Aorta (tissue), 5 donors: ENCODE results near the gene HS6ST3. TPM values are rescaled to one million over a fixed set of nuclear protein-coding genes. Genes with fewer than 3 reads are reported as not detected.

Experiments used
- ATAC-seq: fragments of 200-7000 bp; cut with Tn5 transposase; one replicate; pipeline ENCODE4 v1.9.1; 2022; ENCODE audit warnings: moderate library complexity; ENCODE audit not compliant: low FRiP score
- DNase-seq, 2 donors: peaks; one replicate each; pipeline ENCODE4 v3.0.0-alpha.2; 2020
- H3K27ac ChIP-seq, 2 donors: one replicate each; pipeline ENCODE4 v1.5.1; 2013; ENCODE audit warnings: low read length in 2 of 2, mild to moderate bottlenecking in 2 of 2, moderate library complexity in 2 of 2, control low read depth in 1 of 2, inconsistent platforms in 1 of 2, low read depth in 1 of 2
- H3K27me3 ChIP-seq, 2 donors: one replicate each; pipeline ENCODE4 v1.6.1; 2013; ENCODE audit warnings: control low read depth in 1 of 2, low read length in 1 of 2, mild to moderate bottlenecking in 1 of 2, moderate library complexity in 1 of 2; ENCODE audit not compliant: insufficient read depth in 2 of 2, control insufficient read depth in 1 of 2
- H3K36me3 ChIP-seq, 2 donors: one replicate each; pipeline ENCODE4 v1.6.1; 2013; ENCODE audit warnings: control low read depth in 1 of 2, low read length in 1 of 2, mild to moderate bottlenecking in 1 of 2; ENCODE audit not compliant: insufficient read depth in 2 of 2, control insufficient read depth in 1 of 2
- H3K4me1 ChIP-seq, 2 donors: one replicate each; pipeline ENCODE4 v1.6.1; 2013; ENCODE audit warnings: low read length in 2 of 2, control low read depth in 1 of 2, mild to moderate bottlenecking in 1 of 2, moderate library complexity in 1 of 2; ENCODE audit not compliant: insufficient read depth in 2 of 2, control insufficient read depth in 1 of 2
- H3K4me3 ChIP-seq, 2 donors: one replicate each; pipeline ENCODE4 v1.5.1; 2013; ENCODE audit warnings: low read length in 2 of 2, control low read depth in 1 of 2, mild to moderate bottlenecking in 1 of 2
- H3K9me3 ChIP-seq: one replicate; pipeline ENCODE4 v1.6.1; 2013; ENCODE audit warnings: mild to moderate bottlenecking, low read length; ENCODE audit not compliant: control insufficient read depth
- WGBS, 2 donors: extraction: QIAGEN DNeasy Blood & Tissue Kit; methylation state at CpG; one replicate each; pipeline ENCODE4 v1.1.7; 2013; 5-methylcytosine and 5-hydroxymethylcytosine counted together
- intact Hi-C, 2 donors: fragments of 100-400 bp; cut with DNase I; formaldehyde crosslinking; loops; one replicate each; pipeline versions ENCODE4 v1.14.2 to v1.15.0; 2022
- polyA plus RNA-seq, 2 donors: library from polyadenylated mRNA; stranded (reverse); fragments of 200-250 nt; gene quantifications; one replicate each; pipeline ENCODE4 v1.2.3, GENCODE V29; 2013
- total RNA-seq, 2 donors: library from RNA; stranded (reverse); fragmentation: NEBNext Ultra II Directional; extraction: Animal tissue kit (Norgen Biotek cat#: 25700); gene quantifications; one replicate each; pipeline ENCODE4 v1.2.1, GENCODE V29; 2021
- donor health status: healthy with polysubstance abuse.
- donor health status: Bipolar disorder and iron deficiency.
- donor health status: DM: no; HTN: no; CAD: no.
- donor health status: DM: no; HTN: no; CAD: no.
- donor health status: DM: yes; HTN: yes; CAD: no.

The HS6ST3 gene
- total and polyA plus RNA-seq, 4 donors = under 0.01 to 4.9 (median 0.34) TPM

DNA sequence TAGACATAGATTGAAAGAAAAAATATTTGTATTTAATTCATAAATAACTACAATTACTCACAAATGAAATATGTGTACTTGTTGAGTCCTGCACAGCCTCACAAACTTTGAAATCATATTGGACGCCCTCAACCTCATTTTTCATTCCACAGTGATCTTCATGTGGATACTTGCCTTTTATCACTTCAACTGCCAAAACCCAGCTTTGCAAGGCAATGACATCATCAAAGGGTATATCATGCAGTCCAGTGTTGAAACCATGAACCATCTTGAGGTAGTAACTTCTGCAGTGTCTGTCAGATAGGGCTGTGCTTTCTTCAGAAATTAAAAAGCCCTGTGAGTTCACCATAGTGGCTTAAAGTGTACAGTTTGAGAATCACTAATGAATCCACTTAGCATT is 82.2 kb downstream of the HS6ST3 start:
- H3K4me1 ChIP-seq = no peaks in the 10 kb centered on the region
- H3K4me3 ChIP-seq = no peak overlapping the region
- DNase-seq = no peak
- no peaks in the 10 kb centered on the region for H3K36me3 ChIP-seq
- intact Hi-C loops = no loop called here
- no peak for ATAC-seq
- no peaks in the 10 kb centered on the region for H3K9me3 ChIP-seq
- no peak overlapping the region for H3K27ac ChIP-seq
- H3K27me3 ChIP-seq = no peaks in the 10 kb centered on the region
- 71 to 75% methylated on average over 1 of the region's 1 CpG for WGBS, 2 donors

DNA sequence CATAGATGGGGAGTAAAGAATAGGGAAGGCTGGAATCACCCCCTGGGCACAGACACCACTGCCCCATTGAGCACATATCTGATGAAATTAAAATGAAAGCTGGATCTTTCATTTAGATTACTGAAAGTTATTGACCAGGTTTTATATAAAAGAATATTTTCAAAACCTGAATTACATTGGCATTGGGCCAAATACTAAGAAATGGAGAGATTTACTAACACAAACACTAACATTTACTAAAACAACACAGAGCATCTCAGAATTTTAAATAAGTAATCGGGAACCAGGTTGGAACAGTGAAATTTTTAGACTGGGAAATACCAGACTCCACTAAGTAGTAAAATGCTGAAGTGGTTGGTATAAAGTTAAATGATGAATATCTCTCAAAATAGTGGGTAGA is 88.9 kb downstream of the HS6ST3 start:
- H3K27ac ChIP-seq = no peak overlapping the region
- H3K4me3 ChIP-seq = no peak overlapping the region
- H3K9me3 ChIP-seq = no peaks in the 10 kb centered on the region
- 72 to 83% methylated on average over 1 of the region's 1 CpG for WGBS, 2 donors
- no peaks in the 10 kb centered on the region for H3K36me3 ChIP-seq
- DNase-seq (no peak), ATAC-seq (no peak)
- intact Hi-C loops = no loop called here
- H3K4me1 ChIP-seq = no peaks in the 10 kb centered on the region
- H3K27me3 ChIP-seq = no peaks in the 10 kb centered on the region

DNA sequence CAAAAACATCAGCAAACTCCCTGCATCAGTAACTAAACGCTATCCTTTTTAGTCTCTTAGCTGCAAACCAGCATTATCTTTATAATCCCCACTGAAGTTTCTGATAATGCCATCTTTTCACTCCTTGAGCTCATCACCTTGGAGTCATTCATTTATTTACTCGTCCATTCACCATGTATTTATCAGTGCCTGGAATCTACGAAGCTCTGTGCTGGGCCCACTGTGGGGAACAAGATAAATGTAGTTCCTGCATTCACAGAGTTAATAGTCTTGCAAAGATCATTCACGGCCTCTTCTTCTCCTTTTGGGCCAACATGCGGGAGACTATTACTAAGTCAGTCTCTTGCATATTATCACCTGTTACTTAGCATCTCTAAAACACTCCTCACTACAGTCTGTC is 89.4 kb downstream of the HS6ST3 start:
- H3K9me3 ChIP-seq = no peaks in the 10 kb centered on the region
- H3K27ac ChIP-seq = no peak overlapping the region
- H3K4me3 ChIP-seq = no peak overlapping the region
- no peaks in the 10 kb centered on the region for H3K4me1 ChIP-seq
- WGBS, 2 donors = 89 to 96% methylated on average over 5 of the region's 5 CpGs
- H3K36me3 ChIP-seq = no peaks in the 10 kb centered on the region
- no peak for DNase-seq
- H3K27me3 ChIP-seq = no peaks in the 10 kb centered on the region
- no peak for ATAC-seq
- intact Hi-C loops = no loop called here

DNA sequence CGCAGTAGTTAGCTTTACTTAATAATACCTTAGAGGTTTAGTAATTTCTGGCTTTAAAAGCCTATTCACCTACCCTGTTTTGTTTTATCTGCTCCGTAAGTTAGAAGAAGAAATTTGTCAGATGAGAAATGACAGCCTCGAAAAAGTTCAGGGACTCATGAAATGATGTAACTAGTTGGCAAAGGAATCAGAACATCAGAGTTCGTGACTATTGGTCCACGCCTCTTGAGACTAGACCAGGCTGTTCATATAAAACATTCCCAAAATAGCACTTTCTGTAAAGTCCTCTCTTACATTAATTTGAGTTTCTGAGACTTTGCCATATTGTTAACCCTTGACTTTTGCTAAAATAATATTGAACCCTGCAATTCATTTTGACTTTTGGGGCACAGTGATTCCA is 92.0 kb downstream of the HS6ST3 start:
- Histone ChIP-seq H3K4me1 (no peaks in the 10 kb centered on the region), H3K9me3 (no peaks in the 10 kb centered on the region), H3K27me3 (no peaks in the 10 kb centered on the region), H3K4me3 (no peak overlapping the region), H3K27ac (no peak overlapping the region), H3K36me3 (no peaks in the 10 kb centered on the region)
- ATAC-seq (no peak), DNase-seq (no peak)
- WGBS, 2 donors = 11 to 16% methylated on average over 5 of the region's 5 CpGs
- intact Hi-C loops = no loop called here

DNA sequence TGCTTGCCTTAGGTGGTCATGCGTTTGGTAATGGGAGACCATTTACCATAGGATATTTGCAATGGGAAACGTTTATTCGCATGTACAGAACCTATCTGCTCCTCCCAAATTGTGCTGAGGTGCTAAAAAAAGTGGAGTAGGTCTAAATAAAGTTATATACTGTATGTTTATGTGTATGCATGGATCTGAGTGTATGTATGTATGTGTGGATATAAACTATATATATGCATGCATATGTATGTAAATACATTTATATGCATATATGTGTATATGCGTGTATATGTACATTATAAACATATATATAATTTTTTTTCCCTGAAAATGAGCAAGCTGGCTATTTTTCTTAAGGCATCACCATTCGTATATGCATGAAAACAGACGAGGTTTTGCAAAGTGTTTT is 95.9 kb downstream of the HS6ST3 start:
- no peak overlapping the region for H3K4me3 ChIP-seq
- H3K4me1 ChIP-seq = no peaks in the 10 kb centered on the region
- intact Hi-C loops = no loop called here
- DNase-seq = no peak
- WGBS, 2 donors = 83 to 85% methylated on average over 6 of the region's 6 CpGs
- no peak for ATAC-seq
- H3K36me3 ChIP-seq = no peaks in the 10 kb centered on the region
- no peaks in the 10 kb centered on the region for H3K27me3 ChIP-seq
- H3K9me3 ChIP-seq = no peaks in the 10 kb centered on the region
- H3K27ac ChIP-seq = no peak overlapping the region

DNA sequence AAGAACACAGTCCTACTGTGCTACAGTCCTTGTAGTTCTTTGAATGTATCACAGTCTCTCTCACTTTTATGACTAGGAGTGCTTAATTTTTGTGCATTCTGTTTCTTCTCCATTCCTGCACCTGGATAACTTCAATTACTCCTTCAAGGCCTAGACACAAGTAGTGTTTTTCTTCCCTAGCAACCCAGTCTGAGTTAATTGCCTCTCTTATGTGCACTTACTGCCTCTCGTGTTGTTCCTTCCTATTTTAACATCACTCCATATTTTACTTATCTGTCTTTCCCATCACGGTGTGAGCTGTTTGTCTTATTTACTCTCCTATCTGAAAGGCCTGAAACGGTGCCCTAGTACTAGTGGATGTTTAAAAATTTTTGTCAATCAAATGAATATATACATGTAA is 101.5 kb downstream of the HS6ST3 start:
- Histone ChIP-seq H3K27me3 (no peaks in the 10 kb centered on the region), H3K27ac (no peak overlapping the region), H3K4me1 (no peaks in the 10 kb centered on the region), H3K4me3 (no peak overlapping the region), H3K9me3 (peaks cover 2% of the 10 kb centered on the region), H3K36me3 (no peaks in the 10 kb centered on the region)
- WGBS, 2 donors = 25 to 34% methylated on average over 3 of the region's 3 CpGs
- ATAC-seq (no peak), DNase-seq (no peak)
- intact Hi-C loops = no loop called here

DNA sequence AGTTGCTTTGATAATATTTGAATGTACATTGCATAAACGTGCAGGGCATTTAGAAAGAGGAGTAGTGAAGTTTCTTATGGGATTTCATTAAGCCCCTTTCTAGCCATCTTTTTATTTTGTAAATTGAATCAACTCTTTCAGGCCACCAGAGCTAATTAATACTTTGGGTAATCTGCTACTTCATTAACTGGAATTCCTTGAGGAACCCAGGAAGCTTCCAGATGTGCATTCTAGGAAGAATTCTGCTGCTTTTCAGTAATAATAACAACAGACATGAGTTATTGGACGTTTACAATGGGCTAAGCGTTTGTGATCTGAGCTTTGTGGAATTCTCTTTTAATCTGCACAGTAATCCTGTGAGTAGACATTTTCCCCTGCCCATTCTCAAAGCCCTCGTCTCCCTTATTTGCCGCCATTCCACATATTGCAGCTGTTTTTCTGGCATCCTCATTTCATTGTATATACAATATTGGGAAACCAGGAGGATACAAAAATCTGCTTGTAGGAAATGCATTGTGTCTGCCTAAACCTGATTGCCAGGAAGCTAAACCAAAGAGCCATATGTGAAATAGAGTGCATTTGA is 103.9 kb downstream of the HS6ST3 start:
- Histone ChIP-seq H3K9me3 (peaks cover 4% of the 10 kb centered on the region), H3K36me3 (no peaks in the 10 kb centered on the region), H3K27ac (no peak overlapping the region), H3K27me3 (peaks cover 0 to 2% of the 10 kb centered on the region in 2 donors), H3K4me3 (no peak overlapping the region), H3K4me1 (no peaks in the 10 kb centered on the region)
- intact Hi-C loops = no loop called here
- ATAC-seq (no peak), DNase-seq (no peak)
- WGBS, 2 donors = 32 to 40% methylated on average over 5 of the region's 5 CpGs

DNA sequence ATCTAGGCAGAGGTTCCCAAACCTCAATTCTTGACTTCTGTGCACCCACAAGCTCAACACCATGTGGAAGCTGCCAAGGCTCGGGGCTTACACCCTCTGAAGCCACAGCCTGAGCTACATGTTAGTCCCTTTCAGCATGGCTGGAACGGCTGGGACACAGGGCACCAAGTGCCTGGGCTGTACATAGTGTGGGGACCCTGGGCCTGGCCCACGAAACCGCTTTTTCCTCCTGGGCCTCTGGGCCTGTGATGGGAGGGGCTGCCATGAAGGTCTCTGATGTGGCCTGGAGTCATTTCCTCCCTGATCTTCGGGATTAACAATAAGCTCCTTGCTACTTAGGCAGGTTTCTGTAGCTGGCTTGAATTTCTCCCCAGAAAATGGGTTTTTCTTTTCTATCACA is 108.1 kb downstream of the HS6ST3 start:
- intact Hi-C loops = no loop called here
- WGBS, 2 donors = 86 to 88% methylated on average over 5 of the region's 5 CpGs
- no peak for ATAC-seq

DNA sequence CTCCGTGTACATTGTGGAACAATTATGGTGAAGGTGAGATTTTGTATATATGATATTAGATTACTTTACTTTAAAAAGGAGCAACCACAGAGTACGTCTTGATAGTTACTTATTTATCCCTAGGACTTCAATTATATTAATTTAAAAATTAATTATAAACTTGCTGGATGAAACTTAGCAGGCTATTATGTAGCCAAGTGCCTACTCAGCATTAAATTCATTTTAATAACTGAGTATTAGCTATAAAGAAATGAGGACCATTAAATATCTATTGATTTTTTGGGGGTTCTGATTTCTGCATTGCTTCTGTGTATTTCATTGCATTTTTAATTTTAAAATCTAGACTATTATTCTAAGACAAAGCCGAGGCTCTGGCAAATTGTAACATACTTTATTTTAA is 109.4 kb downstream of the HS6ST3 start:
- intact Hi-C loops = no loop called here
- Histone ChIP-seq H3K36me3 (no peaks in the 10 kb centered on the region), H3K27ac (no peak overlapping the region), H3K27me3 (peaks cover 0 to 2% of the 10 kb centered on the region in 2 donors), H3K9me3 (peaks cover 6% of the 10 kb centered on the region), H3K4me1 (no peaks in the 10 kb centered on the region), H3K4me3 (no peak overlapping the region)
- DNase-seq = no peak
- no peak for ATAC-seq
- WGBS, 2 donors = 84 to 85% methylated on average over 3 of the region's 3 CpGs

More for the DNA sequence above, 108.1 kb downstream of the HS6ST3 start:
- Histone ChIP-seq H3K4me1 (no peaks in the 10 kb centered on the region), H3K9me3 (peaks cover 6% of the 10 kb centered on the region), H3K27me3 (peaks cover 0 to 2% of the 10 kb centered on the region in 2 donors), H3K4me3 (no peak overlapping the region), H3K27ac (no peak overlapping the region), H3K36me3 (no peaks in the 10 kb centered on the region)
- DNase-seq = no peak
